Neural cell (in vitro differentiated cells): ENCODE results near the gene EML4. TPM values are rescaled to one million over a fixed set of nuclear protein-coding genes. Genes with fewer than 3 reads are reported as not detected.

Source experiments
- H2AFZ ChIP-seq: fragments of 200-600, 300-800 bp; sonication (generic), shearing (Covaris generic); 2 replicates; pipeline ENCODE4 v1.6.0; 2014; ENCODE audit warnings: low read depth, mild to moderate bottlenecking, antibody characterized with exemption, low read length, moderate library complexity
- H3F3A ChIP-seq: fragments of 200-600 bp; shearing (Covaris generic); 2 replicates; pipeline ENCODE4 v1.6.1; 2016; ENCODE audit warnings: mild to moderate bottlenecking, moderate library complexity, mixed read lengths, antibody characterized with exemption, low read length; ENCODE audit not compliant: insufficient read depth, poor library complexity, severe bottlenecking
- H3K27ac ChIP-seq: fragments of 200-600, 300-800 bp; sonication (generic), shearing (Covaris generic); 2 replicates; pipeline ENCODE4 v1.5.1; 2014; ENCODE audit warnings: mild to moderate bottlenecking, low read length, moderate library complexity
- H3K27me3 ChIP-seq: fragments of 300-800, 200-600 bp; sonication (generic), shearing (Covaris generic); 2 replicates; pipeline ENCODE4 v1.6.0; 2014; ENCODE audit warnings: mild to moderate bottlenecking, low read depth, low read length, moderate library complexity; ENCODE audit not compliant: insufficient read depth
- H3K36me3 ChIP-seq: fragments of 300-800, 200-600 bp; sonication (generic), shearing (Covaris generic); 2 replicates; pipeline ENCODE4 v1.5.1; 2014; ENCODE audit warnings: mild to moderate bottlenecking, antibody characterized with exemption, low read length, moderate library complexity; ENCODE audit not compliant: insufficient read depth
- H3K4me2 ChIP-seq: fragments of 300-800, 200-600 bp; sonication (generic), shearing (Covaris generic); 2 replicates; pipeline ENCODE4 v1.6.0; 2014; ENCODE audit warnings: mild to moderate bottlenecking, low read length
- H3K4me3 ChIP-seq: fragments of 300-800, 200-600 bp; sonication (generic), shearing (Covaris generic); 2 replicates; pipeline ENCODE4 v1.5.1; 2014; ENCODE audit warnings: mild to moderate bottlenecking, low read length, moderate library complexity
- H3K79me2 ChIP-seq: fragments of 200-600 bp; shearing (Covaris generic); replicated peaks from 2 replicates; pipeline ENCODE4 v1.6.0; 2014; ENCODE audit warnings: mild to moderate bottlenecking, low read length, moderate library complexity; ENCODE audit not compliant: insufficient read depth
- H3K9ac ChIP-seq: fragments of 300-800, 200-600 bp; sonication (generic), shearing (Covaris generic); 2 replicates; pipeline ENCODE4 v1.6.1; 2016; ENCODE audit warnings: mild to moderate bottlenecking, low read length, mixed read lengths
- H3K9me2 ChIP-seq: fragments of 200-600 bp; shearing (Covaris generic); 2 replicates; pipeline ENCODE4 v1.6.1; 2016; ENCODE audit warnings: mild to moderate bottlenecking, low read length, mixed read lengths; ENCODE audit not compliant: insufficient read depth
- H3K9me3 ChIP-seq: fragments of 200-600, 300-800 bp; sonication (generic), shearing (Covaris generic); 2 replicates; pipeline ENCODE4 v1.6.1; 2016; ENCODE audit warnings: mild to moderate bottlenecking, mixed run types, low read length, moderate library complexity, mixed read lengths
- H4K20me1 ChIP-seq: fragments of 200-600 bp; shearing (Covaris generic); 2 replicates; pipeline ENCODE4 v1.6.1; 2016; ENCODE audit warnings: mild to moderate bottlenecking, mixed run types; ENCODE audit not compliant: insufficient read depth
- EP300 ChIP-seq: fragments of 450-650 bp; conservative IDR thresholded peaks from 2 replicates; pipeline ENCODE4 v1.6.1; 2014; ENCODE audit warnings: antibody characterized with exemption, mild to moderate bottlenecking, moderate library complexity; ENCODE audit not compliant: poor library complexity, severe bottlenecking
- EZH2 ChIP-seq: fragments of 200-600, 300-800 bp; shearing (Covaris generic), sonication (generic); IDR thresholded peaks from 2 replicates; pipeline ENCODE4 v1.6.1; 2014; ENCODE audit warnings: antibody characterized with exemption, low read length, borderline replicate concordance, mild to moderate bottlenecking; ENCODE audit not compliant: insufficient read depth, poor library complexity, severe bottlenecking
- MXI1 ChIP-seq: fragments of 450-650 bp; conservative IDR thresholded peaks from 2 replicates; pipeline ENCODE4 v1.6.1; 2014; ENCODE audit warnings: antibody characterized with exemption, mild to moderate bottlenecking; ENCODE audit not compliant: poor library complexity, severe bottlenecking
- POLR2AphosphoS5 ChIP-seq: IDR thresholded peaks from 2 replicates; pipeline ENCODE4 v1.6.1; 2012
- RAD21 ChIP-seq: fragments of 450-650 bp; conservative IDR thresholded peaks from 2 replicates; pipeline ENCODE4 v1.6.1; 2014; ENCODE audit warnings: antibody characterized with exemption, mild to moderate bottlenecking, moderate library complexity
- SMC3 ChIP-seq: fragments of 450-650 bp; conservative IDR thresholded peaks from 2 replicates; pipeline ENCODE4 v1.6.1; 2014; ENCODE audit warnings: antibody characterized with exemption, mild to moderate bottlenecking, moderate library complexity; ENCODE audit not compliant: poor library complexity
- TAF1 ChIP-seq: IDR thresholded peaks from 2 replicates; pipeline ENCODE4 v1.6.1; 2012; ENCODE audit warnings: low read depth
- polyA plus RNA-seq: library from polyadenylated mRNA; depleted of rRNA; stranded (reverse); fragments of >200 nt; gene quantifications from 2 replicates; pipeline ENCODE4 v1.2.3, GENCODE V29; 2014
- TF ChIP-seq, protein P1 (sequence below): IDR thresholded peaks from 2 replicates; pipeline ENCODE4 v1.6.1; 2012; ENCODE audit warnings: borderline replicate concordance
- TF ChIP-seq, protein P2 (sequence below): fragments of 450-650 bp; IDR thresholded peaks from 2 replicates; pipeline ENCODE4 v1.5.1; 2014; ENCODE audit warnings: antibody characterized with exemption, mild to moderate bottlenecking, moderate library complexity; ENCODE audit not compliant: poor library complexity, severe bottlenecking

The EML4 gene
- polyA plus RNA-seq, 1 donor from 2014 or later, result 33.9 TPM

DNA sequence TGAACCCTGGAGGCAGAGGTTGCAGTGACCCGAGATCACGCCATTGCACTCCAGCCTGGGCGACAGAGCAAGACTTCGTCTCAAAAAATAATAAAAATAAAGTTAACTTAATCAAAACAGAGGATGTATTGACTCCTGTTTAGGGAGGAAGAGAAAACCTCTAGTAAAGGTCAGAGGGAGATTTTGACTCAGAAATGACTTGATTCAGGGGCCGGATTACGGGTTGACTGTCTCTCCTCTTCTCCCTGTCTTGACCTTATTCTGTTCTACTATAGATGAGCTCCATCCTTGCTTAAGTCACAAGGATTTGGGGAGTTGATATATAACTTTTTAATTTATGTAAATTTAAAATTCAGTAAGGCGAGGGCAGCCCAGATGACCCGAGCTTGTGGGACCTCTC lies 120.9 kb downstream of the EML4 start:
- no peak overlapping the region for H3K9ac ChIP-seq
- no peak overlapping the region for H2AFZ ChIP-seq
- H3F3A ChIP-seq, result no peaks in the 10 kb centered on the region
- H3K79me2 ChIP-seq, result no peaks in the 10 kb centered on the region
- no peaks in the 10 kb centered on the region for H4K20me1 ChIP-seq
- no peaks in the 10 kb centered on the region for H3K27me3 ChIP-seq
- no peaks in the 10 kb centered on the region for H3K36me3 ChIP-seq
- H3K4me3 ChIP-seq, result no peak overlapping the region
- no peaks in the 10 kb centered on the region for H3K9me2 ChIP-seq
- H3K9me3 ChIP-seq, result no peaks in the 10 kb centered on the region
- H3K4me2 ChIP-seq, result no peak overlapping the region
- TF ChIP-seq, protein P1, sequence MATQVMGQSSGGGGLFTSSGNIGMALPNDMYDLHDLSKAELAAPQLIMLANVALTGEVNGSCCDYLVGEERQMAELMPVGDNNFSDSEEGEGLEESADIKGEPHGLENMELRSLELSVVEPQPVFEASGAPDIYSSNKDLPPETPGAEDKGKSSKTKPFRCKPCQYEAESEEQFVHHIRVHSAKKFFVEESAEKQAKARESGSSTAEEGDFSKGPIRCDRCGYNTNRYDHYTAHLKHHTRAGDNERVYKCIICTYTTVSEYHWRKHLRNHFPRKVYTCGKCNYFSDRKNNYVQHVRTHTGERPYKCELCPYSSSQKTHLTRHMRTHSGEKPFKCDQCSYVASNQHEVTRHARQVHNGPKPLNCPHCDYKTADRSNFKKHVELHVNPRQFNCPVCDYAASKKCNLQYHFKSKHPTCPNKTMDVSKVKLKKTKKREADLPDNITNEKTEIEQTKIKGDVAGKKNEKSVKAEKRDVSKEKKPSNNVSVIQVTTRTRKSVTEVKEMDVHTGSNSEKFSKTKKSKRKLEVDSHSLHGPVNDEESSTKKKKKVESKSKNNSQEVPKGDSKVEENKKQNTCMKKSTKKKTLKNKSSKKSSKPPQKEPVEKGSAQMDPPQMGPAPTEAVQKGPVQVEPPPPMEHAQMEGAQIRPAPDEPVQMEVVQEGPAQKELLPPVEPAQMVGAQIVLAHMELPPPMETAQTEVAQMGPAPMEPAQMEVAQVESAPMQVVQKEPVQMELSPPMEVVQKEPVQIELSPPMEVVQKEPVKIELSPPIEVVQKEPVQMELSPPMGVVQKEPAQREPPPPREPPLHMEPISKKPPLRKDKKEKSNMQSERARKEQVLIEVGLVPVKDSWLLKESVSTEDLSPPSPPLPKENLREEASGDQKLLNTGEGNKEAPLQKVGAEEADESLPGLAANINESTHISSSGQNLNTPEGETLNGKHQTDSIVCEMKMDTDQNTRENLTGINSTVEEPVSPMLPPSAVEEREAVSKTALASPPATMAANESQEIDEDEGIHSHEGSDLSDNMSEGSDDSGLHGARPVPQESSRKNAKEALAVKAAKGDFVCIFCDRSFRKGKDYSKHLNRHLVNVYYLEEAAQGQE, result no peak
- no peak for TF ChIP-seq SMC3
- TF ChIP-seq RAD21, result no peak
- TF ChIP-seq, protein P2, sequence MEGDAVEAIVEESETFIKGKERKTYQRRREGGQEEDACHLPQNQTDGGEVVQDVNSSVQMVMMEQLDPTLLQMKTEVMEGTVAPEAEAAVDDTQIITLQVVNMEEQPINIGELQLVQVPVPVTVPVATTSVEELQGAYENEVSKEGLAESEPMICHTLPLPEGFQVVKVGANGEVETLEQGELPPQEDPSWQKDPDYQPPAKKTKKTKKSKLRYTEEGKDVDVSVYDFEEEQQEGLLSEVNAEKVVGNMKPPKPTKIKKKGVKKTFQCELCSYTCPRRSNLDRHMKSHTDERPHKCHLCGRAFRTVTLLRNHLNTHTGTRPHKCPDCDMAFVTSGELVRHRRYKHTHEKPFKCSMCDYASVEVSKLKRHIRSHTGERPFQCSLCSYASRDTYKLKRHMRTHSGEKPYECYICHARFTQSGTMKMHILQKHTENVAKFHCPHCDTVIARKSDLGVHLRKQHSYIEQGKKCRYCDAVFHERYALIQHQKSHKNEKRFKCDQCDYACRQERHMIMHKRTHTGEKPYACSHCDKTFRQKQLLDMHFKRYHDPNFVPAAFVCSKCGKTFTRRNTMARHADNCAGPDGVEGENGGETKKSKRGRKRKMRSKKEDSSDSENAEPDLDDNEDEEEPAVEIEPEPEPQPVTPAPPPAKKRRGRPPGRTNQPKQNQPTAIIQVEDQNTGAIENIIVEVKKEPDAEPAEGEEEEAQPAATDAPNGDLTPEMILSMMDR, result no peak
- TF ChIP-seq POLR2AphosphoS5, result no peak
- no peak for TF ChIP-seq TAF1
- TF ChIP-seq EZH2, result no peak
- TF ChIP-seq EP300, result no peak
- H3K27ac ChIP-seq, result no peak overlapping the region

DNA sequence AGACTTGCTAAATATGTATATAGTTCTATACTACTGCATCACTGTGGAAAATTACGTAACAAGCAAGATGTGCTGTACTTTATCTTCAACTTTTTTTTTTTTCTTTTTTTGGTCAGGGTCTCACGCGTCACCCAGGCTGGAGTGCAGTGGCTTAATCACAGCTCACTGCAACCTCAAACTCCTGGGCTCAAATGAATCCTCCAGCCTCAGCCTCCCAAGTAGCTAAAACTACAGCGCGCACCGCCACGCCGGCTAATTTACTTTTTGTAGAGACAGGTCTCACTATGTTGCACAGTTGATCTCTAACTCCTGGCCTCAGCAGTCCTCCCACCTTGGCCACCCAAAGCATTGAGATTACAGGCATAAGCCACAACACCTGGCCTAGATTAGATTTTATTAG lies 123.9 kb downstream of the EML4 start:
- H3K36me3 ChIP-seq, result no peaks in the 10 kb centered on the region
- TF ChIP-seq POLR2AphosphoS5, result no peak
- TF ChIP-seq, protein P2, result no peak
- TF ChIP-seq TAF1, result no peak
- no peak for TF ChIP-seq EZH2
- TF ChIP-seq MXI1, result no peak
- TF ChIP-seq, protein P1, result no peak
- TF ChIP-seq RAD21, result no peak
- no peak for TF ChIP-seq SMC3
- no peak for TF ChIP-seq EP300
- H3K9ac ChIP-seq, result no peak overlapping the region
- no peak overlapping the region for H2AFZ ChIP-seq
- no peak overlapping the region for H3K27ac ChIP-seq
- H3K9me3 ChIP-seq, result no peaks in the 10 kb centered on the region
- H4K20me1 ChIP-seq, result no peaks in the 10 kb centered on the region
- no peak overlapping the region for H3K4me3 ChIP-seq
- no peaks in the 10 kb centered on the region for H3K79me2 ChIP-seq
- no peaks in the 10 kb centered on the region for H3F3A ChIP-seq
- H3K9me2 ChIP-seq, result no peaks in the 10 kb centered on the region
- no peaks in the 10 kb centered on the region for H3K27me3 ChIP-seq
- no peak overlapping the region for H3K4me2 ChIP-seq
